Tibial artery (tissue), 4 donors: ENCODE results near the gene KIF19.

ENCODE experiments used
- DNase-seq, 2 donors: peaks; one replicate each; pipeline ENCODE4 v3.0.0-alpha.2; 2019
- H3K27ac ChIP-seq, 2 donors: fragments of 200-600 bp; sonication (generic) in 1 of 2; 1 replicate in 1 of 2; 2 replicates in 1 of 2; pipeline ENCODE4 v1.5.1; 2018 to 2019; ENCODE audit warnings: mild to moderate bottlenecking in 1 of 2
- H3K27me3 ChIP-seq, 2 donors: fragments of 200-600 bp; sonication (generic) in 1 of 2; one replicate each; pipeline versions ENCODE4 v1.5.1 to v1.6.0; 2016 to 2019
- H3K36me3 ChIP-seq, 3 donors: fragments of 200-600 bp; sonication (generic) in 2 of 3; one replicate each; pipeline ENCODE4 v1.5.1; 2016 to 2019; ENCODE audit warnings: mild to moderate bottlenecking in 2 of 3
- H3K4me1 ChIP-seq, 4 donors: fragments of 200-600 bp; sonication (generic) in 2 of 4; 1 replicate in 3 of 4; 2 replicates in 1 of 4; pipeline ENCODE4 v1.5.1; 2016 to 2019
- H3K4me3 ChIP-seq, 2 donors: fragments of 200-600 bp; sonication (generic) in 1 of 2; 1 replicate in 1 of 2; 2 replicates in 1 of 2; pipeline ENCODE4 v1.5.1; 2018 to 2019; ENCODE audit warnings: mild to moderate bottlenecking in 2 of 2
- H3K9me3 ChIP-seq, 3 donors: fragments of 200-600 bp; sonication (generic) in 1 of 3; one replicate each; pipeline ENCODE4 v1.5.1; 2016 to 2019
- CTCF ChIP-seq, 2 experiments: fragments of 200-600 bp in 1 of 2; fragments of 450-650 bp in 1 of 2; IDR thresholded peaks; one replicate each; pipeline ENCODE4 v1.5.1; 2017 to 2019; ENCODE audit warnings: antibody characterized with exemption in 2 of 2, mild to moderate bottlenecking in 1 of 2, moderate library complexity in 1 of 2
- intact Hi-C: fragments of 100-400 bp; cut with DNase I; formaldehyde crosslinking; loops from one replicate; pipeline ENCODE4 v1.15.0; 2023; ENCODE audit warnings: low total_unique reads

Gene KIF19

GRCh38 chr17:74387365-74388218 is 61.6 kb downstream of the KIF19 start:
- H3K27ac ChIP-seq = no peak overlapping the region
- TF ChIP-seq CTCF (IDR thresholded peaks at IDR 0.05) = no peak

GRCh38 chr17:74389084-74389753 is 63.2 kb downstream of the KIF19 start:
- H3K9me3 ChIP-seq = no peaks in the 10 kb centered on the region
- no peak overlapping the region for H3K27ac ChIP-seq
- H3K27me3 ChIP-seq = no peaks in the 10 kb centered on the region
- TF ChIP-seq CTCF (IDR thresholded peaks at IDR 0.05) = no peak
- DNase-seq = no peak
- intact Hi-C loops = no loop called here
- peaks cover 0 to 7% (median 3%) of the 10 kb centered on the region in 4 donors for H3K4me1 ChIP-seq
- H3K4me3 ChIP-seq = no peak overlapping the region
- H3K36me3 ChIP-seq = no peaks in the 10 kb centered on the region

More at GRCh38 chr17:74387365-74388218, 61.6 kb downstream of the KIF19 start:
- H3K4me1 ChIP-seq = peaks cover 0 to 7% (median 3%) of the 10 kb centered on the region in 4 donors
- no peaks in the 10 kb centered on the region for H3K36me3 ChIP-seq
- H3K27me3 ChIP-seq = no peaks in the 10 kb centered on the region
- no peak overlapping the region for H3K4me3 ChIP-seq
- no peak for DNase-seq
- H3K9me3 ChIP-seq = no peaks in the 10 kb centered on the region
- intact Hi-C loops = no loop called here

- no peaks in the 10 kb centered on the region for H3K9me3 ChIP-seq
- no peak overlapping the region for H3K4me3 ChIP-seq
- no peak for TF ChIP-seq CTCF (IDR thresholded peaks at IDR 0.05)
- H3K4me1 ChIP-seq = peaks cover 0 to 7% (median 3%) of the 10 kb centered on the region in 4 donors
- DNase-seq = no peak
- no peaks in the 10 kb centered on the region for H3K36me3 ChIP-seq
- intact Hi-C loops = no loop called here
- no peak overlapping the region for H3K27ac ChIP-seq
- H3K27me3 ChIP-seq = no peaks in the 10 kb centered on the region
Observed at GRCh38 chr17:74389937-74390679, 64.1 kb downstream of the KIF19 start.

DNA sequence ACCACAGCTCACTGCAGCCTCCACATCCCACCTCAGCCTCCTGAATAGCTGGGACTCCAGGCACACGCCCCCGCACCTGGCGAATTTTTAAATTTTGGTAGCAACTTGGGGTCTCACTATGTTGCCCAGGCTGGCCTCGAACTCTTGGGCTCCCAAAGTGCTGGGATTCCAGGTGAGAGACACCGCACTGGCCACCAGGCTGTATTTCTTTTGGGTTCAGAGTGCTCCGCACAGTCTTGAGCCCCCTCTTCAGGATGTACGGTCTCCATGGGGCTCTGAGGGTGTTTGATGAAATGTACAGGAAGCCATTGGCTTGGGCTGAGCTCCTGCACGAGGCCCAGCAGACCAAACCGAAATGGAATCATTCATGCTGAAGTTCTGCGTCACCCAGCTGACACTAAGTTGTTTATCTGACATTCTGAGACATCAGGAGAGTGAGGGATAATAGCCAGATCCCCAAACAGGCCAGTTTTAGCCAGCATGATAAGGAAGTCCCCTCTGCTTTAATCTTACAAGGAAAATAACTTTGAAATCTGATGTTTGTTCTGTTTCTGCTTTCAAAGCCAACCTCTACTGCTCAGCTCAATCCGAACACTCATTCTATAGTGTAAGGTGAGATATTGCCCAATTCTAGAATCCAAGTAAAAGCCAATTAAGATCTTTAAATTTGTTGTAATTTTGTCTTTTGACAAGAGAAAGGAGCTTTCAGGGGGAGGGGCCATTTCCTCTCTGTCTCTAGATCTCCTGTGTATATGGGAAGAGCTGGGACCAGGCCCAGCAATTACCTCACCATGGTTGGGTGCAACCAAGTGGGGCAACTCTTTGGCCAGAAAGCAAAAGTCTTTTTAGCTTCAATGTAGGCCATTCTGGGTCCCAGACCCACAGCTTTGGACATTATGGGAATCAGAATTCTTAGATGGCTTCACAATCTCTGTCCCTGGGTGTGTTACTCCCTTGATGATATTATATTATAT is 64.9 kb downstream of the KIF19 start:
- DNase-seq = no peak

More for the DNA sequence above, 64.9 kb downstream of the KIF19 start:
- no peaks in the 10 kb centered on the region for H3K36me3 ChIP-seq
- peaks cover 0 to 7% (median 2%) of the 10 kb centered on the region in 4 donors for H3K4me1 ChIP-seq
- no peak overlapping the region for H3K27ac ChIP-seq
- no peak overlapping the region for H3K4me3 ChIP-seq
- no peaks in the 10 kb centered on the region for H3K9me3 ChIP-seq
- no peak for TF ChIP-seq CTCF (IDR thresholded peaks at IDR 0.05)
- H3K27me3 ChIP-seq = no peaks in the 10 kb centered on the region
- intact Hi-C loops = no loop called here
